Loucy (cell line): ENCODE data around the gene CRCP.

Source experiments
- CTCF ChIP-seq: fragments of 200-600 bp; sonication (generic); conservative IDR thresholded peaks from 2 replicates; pipeline ENCODE4 v1.5.1; 2014; ENCODE audit warnings: mild to moderate bottlenecking, antibody characterized with exemption, low read length
- EZH2phosphoT487 ChIP-seq: fragments of 200-600 bp; IDR thresholded peaks from 2 replicates; pipeline ENCODE4 v1.6.1; 2018; ENCODE audit warnings: antibody characterized with exemption, mild to moderate bottlenecking, moderate library complexity, borderline replicate concordance

GRCh38 chr7:66152371-66153191, 37.9 kb downstream of the CRCP start:
- TF ChIP-seq CTCF (no peak), EZH2phosphoT487 (no peak)
